HepG2 (cell line): ENCODE data around the gene ST6GALNAC3. TPM values are rescaled to one million over a fixed set of nuclear protein-coding genes. Genes with fewer than 3 reads are reported as not detected.
A peak's percentile ranks its signal among the peaks of the same experiment; 100 is the strongest.

Experiments
- CBX1 ChIP-seq: IDR thresholded peaks from one replicate; pipeline ENCODE4 v1.6.1; 2016; ENCODE audit warnings: antibody characterized with exemption, low read depth
- ERF ChIP-seq: IDR thresholded peaks from 2 replicates; pipeline ENCODE4 v1.6.1; 2018; ENCODE audit warnings: missing biosample characterization, missing genetic modification reagents
- MEIS1 ChIP-seq: sonication (generic); formaldehyde crosslinking; IDR thresholded peaks from 2 replicates; pipeline ENCODE4 v1.9.0; 2021; ENCODE audit warnings: mild to moderate bottlenecking, missing genetic modification reagents, moderate library complexity, borderline replicate concordance
- PITX1 ChIP-seq: sonication (generic); formaldehyde crosslinking; IDR thresholded peaks from 2 replicates; pipeline ENCODE4 v1.5.1; 2020; ENCODE audit warnings: mild to moderate bottlenecking, missing genetic modification reagents
- ZNF431 ChIP-seq: sonication (generic); formaldehyde crosslinking; IDR thresholded peaks from 2 replicates; pipeline ENCODE4 v1.9.0; 2022; ENCODE audit warnings: missing genetic modification reagents, low read depth, mild to moderate bottlenecking, borderline replicate concordance
- ZNF564 ChIP-seq: sonication (generic); formaldehyde crosslinking; IDR thresholded peaks from 2 replicates; pipeline ENCODE4 v1.8.1; 2023; ENCODE audit warnings: mild to moderate bottlenecking, missing genetic modification reagents
- ZNF607 ChIP-seq: sonication (generic); formaldehyde crosslinking; IDR thresholded peaks from 2 replicates; pipeline ENCODE4 v1.5.1; 2020; ENCODE audit warnings: missing genetic modification reagents, mild to moderate bottlenecking, borderline replicate concordance
- ZSCAN22 ChIP-seq: sonication (generic); formaldehyde crosslinking; IDR thresholded peaks from 2 replicates; pipeline ENCODE4 v1.4.0; 2020; ENCODE audit warnings: mild to moderate bottlenecking, missing genetic modification reagents
- polyA plus RNA-seq, 8 experiments: library from polyadenylated mRNA; depleted of rRNA in 3 of 8; stranded (reverse) in 7 of 8; unstranded in 1 of 8; fragments of >200 nt; fragmentation: Illumina TruSeq in 4 of 8; extraction: Trizol in 4 of 8; gene quantifications; 2 replicates each; pipeline versions ENCODE4 v1.2.1 to v1.2.3, GENCODE V29; 2011 to 2016; ENCODE audit warnings: low read depth in 4 of 8, missing spikeins in 1 of 8, mixed read lengths in 1 of 8; ENCODE audit not compliant: insufficient read depth in 1 of 8
- total RNA-seq, 5 experiments: library from RNA; depleted of rRNA; stranded (reverse); fragments of >200 nt; fragmentation: Illumina TruSeq; extraction: Trizol; gene quantifications; 2 replicates each; pipeline ENCODE4 v1.2.3, GENCODE V29; 2016; ENCODE audit warnings: low read depth in 1 of 5
- TF ChIP-seq, protein P1 (sequence below): sonication (generic); formaldehyde crosslinking; IDR thresholded peaks from 2 replicates; pipeline ENCODE4 v1.5.0; 2020; ENCODE audit warnings: missing genetic modification reagents, mild to moderate bottlenecking, borderline replicate concordance
- TF ChIP-seq, protein P2 (sequence below): sonication (generic); formaldehyde crosslinking; IDR thresholded peaks from 2 replicates; pipeline ENCODE4 v1.4.0; 2020; ENCODE audit warnings: missing genetic modification reagents
- TF ChIP-seq, protein P3 (sequence below): sonication (generic); formaldehyde crosslinking; IDR thresholded peaks from 2 replicates; pipeline ENCODE4 v1.4.0; 2020; ENCODE audit warnings: missing genetic modification reagents
- TF ChIP-seq, protein P4 (sequence below): sonication (generic); formaldehyde crosslinking; IDR thresholded peaks from 2 replicates; pipeline ENCODE4 v1.4.0; 2020; ENCODE audit warnings: mild to moderate bottlenecking, missing genetic modification reagents
- TF ChIP-seq, protein P5 (sequence below): sonication (generic); formaldehyde crosslinking; conservative IDR thresholded peaks from 2 replicates; pipeline ENCODE4 v1.4.0; 2020; ENCODE audit warnings: missing genetic modification reagents

ST6GALNAC3 gene
- total and polyA plus RNA-seq, 2 of the 13 experiments (the other 11 are each of a cell fraction or from before 2014, with no cell fraction given), result not detected

DNA sequence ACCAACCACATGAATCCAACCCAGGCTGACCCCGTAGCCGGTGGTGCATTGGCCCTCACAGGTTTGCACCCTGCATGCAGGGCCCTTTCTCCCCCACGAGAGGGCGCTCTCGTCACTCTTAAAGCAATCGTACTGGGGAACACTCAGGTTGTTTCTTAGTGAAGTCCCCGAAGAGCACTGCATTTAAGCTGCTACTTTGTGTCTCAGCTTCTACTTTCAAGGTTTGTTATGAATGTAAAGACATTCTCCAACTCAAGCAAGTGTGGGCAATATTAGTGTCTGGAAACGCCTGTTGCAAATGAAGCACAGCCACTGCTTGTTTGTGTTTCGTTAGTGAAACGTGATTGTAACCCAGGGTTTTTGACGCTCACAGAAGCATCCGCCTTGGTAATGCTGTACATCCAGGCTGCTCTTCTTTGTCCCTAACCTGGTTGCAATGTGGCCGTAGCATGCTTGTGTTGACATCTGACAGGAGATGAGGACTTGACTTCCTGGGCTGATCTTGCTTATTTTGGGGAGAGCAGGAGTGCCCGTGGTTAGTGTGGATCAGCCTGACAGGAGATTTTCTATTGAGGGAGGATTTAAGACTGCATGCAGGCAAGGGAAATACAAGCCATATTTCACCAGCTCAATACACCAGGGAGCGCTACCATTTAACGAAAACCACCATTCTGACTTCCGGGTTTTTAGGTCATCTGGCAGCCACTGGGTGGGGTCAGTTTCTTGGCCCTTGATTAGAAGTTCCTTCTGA lies 79.8 kb downstream of the ST6GALNAC3 start (continued):
- peak; percentile 53 for TF ChIP-seq CBX1
- TF ChIP-seq, protein P1, sequence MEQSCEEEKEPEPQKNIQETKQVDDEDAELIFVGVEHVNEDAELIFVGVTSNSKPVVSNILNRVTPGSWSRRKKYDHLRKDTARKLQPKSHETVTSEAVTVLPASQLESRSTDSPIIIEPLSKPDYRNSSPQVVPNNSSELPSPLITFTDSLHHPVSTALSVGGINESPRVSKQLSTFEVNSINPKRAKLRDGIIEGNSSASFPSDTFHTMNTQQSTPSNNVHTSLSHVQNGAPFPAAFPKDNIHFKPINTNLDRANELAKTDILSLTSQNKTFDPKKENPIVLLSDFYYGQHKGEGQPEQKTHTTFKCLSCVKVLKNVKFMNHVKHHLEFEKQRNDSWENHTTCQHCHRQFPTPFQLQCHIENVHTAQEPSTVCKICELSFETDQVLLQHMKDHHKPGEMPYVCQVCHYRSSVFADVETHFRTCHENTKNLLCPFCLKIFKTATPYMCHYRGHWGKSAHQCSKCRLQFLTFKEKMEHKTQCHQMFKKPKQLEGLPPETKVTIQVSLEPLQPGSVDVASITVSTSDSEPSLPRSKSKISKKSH (CRISPR knock-in tag), result no peak
- TF ChIP-seq, protein P2, sequence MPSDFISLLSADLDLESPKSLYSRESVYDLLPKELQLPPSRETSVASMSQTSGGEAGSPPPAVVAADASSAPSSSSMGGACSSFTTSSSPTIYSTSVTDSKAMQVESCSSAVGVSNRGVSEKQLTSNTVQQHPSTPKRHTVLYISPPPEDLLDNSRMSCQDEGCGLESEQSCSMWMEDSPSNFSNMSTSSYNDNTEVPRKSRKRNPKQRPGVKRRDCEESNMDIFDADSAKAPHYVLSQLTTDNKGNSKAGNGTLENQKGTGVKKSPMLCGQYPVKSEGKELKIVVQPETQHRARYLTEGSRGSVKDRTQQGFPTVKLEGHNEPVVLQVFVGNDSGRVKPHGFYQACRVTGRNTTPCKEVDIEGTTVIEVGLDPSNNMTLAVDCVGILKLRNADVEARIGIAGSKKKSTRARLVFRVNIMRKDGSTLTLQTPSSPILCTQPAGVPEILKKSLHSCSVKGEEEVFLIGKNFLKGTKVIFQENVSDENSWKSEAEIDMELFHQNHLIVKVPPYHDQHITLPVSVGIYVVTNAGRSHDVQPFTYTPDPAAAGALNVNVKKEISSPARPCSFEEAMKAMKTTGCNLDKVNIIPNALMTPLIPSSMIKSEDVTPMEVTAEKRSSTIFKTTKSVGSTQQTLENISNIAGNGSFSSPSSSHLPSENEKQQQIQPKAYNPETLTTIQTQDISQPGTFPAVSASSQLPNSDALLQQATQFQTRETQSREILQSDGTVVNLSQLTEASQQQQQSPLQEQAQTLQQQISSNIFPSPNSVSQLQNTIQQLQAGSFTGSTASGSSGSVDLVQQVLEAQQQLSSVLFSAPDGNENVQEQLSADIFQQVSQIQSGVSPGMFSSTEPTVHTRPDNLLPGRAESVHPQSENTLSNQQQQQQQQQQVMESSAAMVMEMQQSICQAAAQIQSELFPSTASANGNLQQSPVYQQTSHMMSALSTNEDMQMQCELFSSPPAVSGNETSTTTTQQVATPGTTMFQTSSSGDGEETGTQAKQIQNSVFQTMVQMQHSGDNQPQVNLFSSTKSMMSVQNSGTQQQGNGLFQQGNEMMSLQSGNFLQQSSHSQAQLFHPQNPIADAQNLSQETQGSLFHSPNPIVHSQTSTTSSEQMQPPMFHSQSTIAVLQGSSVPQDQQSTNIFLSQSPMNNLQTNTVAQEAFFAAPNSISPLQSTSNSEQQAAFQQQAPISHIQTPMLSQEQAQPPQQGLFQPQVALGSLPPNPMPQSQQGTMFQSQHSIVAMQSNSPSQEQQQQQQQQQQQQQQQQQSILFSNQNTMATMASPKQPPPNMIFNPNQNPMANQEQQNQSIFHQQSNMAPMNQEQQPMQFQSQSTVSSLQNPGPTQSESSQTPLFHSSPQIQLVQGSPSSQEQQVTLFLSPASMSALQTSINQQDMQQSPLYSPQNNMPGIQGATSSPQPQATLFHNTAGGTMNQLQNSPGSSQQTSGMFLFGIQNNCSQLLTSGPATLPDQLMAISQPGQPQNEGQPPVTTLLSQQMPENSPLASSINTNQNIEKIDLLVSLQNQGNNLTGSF, result 0 out of 2 replicates have a peak, but pooled peaks have one; percentile 21
- TF ChIP-seq ZSCAN22, result no peak
- TF ChIP-seq, protein P3, sequence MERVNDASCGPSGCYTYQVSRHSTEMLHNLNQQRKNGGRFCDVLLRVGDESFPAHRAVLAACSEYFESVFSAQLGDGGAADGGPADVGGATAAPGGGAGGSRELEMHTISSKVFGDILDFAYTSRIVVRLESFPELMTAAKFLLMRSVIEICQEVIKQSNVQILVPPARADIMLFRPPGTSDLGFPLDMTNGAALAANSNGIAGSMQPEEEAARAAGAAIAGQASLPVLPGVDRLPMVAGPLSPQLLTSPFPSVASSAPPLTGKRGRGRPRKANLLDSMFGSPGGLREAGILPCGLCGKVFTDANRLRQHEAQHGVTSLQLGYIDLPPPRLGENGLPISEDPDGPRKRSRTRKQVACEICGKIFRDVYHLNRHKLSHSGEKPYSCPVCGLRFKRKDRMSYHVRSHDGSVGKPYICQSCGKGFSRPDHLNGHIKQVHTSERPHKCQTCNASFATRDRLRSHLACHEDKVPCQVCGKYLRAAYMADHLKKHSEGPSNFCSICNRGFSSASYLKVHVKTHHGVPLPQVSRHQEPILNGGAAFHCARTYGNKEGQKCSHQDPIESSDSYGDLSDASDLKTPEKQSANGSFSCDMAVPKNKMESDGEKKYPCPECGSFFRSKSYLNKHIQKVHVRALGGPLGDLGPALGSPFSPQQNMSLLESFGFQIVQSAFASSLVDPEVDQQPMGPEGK (CRISPR knock-in tag), result no peak
- TF ChIP-seq ZNF431 (CRISPR knock-in tag), result peak; percentile 48; the same call in 1 of the 2 replicates
- TF ChIP-seq PITX1 (CRISPR knock-in tag), result no peak
- TF ChIP-seq, protein P4, sequence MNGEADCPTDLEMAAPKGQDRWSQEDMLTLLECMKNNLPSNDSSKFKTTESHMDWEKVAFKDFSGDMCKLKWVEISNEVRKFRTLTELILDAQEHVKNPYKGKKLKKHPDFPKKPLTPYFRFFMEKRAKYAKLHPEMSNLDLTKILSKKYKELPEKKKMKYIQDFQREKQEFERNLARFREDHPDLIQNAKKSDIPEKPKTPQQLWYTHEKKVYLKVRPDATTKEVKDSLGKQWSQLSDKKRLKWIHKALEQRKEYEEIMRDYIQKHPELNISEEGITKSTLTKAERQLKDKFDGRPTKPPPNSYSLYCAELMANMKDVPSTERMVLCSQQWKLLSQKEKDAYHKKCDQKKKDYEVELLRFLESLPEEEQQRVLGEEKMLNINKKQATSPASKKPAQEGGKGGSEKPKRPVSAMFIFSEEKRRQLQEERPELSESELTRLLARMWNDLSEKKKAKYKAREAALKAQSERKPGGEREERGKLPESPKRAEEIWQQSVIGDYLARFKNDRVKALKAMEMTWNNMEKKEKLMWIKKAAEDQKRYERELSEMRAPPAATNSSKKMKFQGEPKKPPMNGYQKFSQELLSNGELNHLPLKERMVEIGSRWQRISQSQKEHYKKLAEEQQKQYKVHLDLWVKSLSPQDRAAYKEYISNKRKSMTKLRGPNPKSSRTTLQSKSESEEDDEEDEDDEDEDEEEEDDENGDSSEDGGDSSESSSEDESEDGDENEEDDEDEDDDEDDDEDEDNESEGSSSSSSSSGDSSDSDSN (CRISPR knock-in tag), result no peak
- TF ChIP-seq ERF (CRISPR knock-in tag), result peak; percentile 19; the same call in 1 of the 2 replicates
- TF ChIP-seq ZNF564, result no peak
- TF ChIP-seq MEIS1 (CRISPR knock-in tag), result no peak
- TF ChIP-seq, protein P5, sequence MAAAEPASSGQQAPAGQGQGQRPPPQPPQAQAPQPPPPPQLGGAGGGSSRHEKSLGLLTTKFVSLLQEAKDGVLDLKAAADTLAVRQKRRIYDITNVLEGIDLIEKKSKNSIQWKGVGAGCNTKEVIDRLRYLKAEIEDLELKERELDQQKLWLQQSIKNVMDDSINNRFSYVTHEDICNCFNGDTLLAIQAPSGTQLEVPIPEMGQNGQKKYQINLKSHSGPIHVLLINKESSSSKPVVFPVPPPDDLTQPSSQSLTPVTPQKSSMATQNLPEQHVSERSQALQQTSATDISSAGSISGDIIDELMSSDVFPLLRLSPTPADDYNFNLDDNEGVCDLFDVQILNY, result no peak
- no peak for TF ChIP-seq ZNF607
